GM12872 (cell line): ENCODE data around the gene NLGN1.

Experiments
- CTCF ChIP-seq: IDR thresholded peaks from 3 replicates; pipeline ENCODE4 v1.5.1; 2011; ENCODE audit warnings: low read depth, mild to moderate bottlenecking, low read length, moderate library complexity; ENCODE audit not compliant: insufficient read depth

Gene NLGN1

GRCh38 chr3:174116421-174116820 is 718.9 kb downstream of the NLGN1 start:
- no peak for TF ChIP-seq CTCF

GRCh38 chr3:174120997-174121396 is 723.5 kb downstream of the NLGN1 start:
- no peak for TF ChIP-seq CTCF

GRCh38 chr3:174122411-174122810 is 724.9 kb downstream of the NLGN1 start:
- TF ChIP-seq CTCF: no peak

- TF ChIP-seq CTCF: peak; percentile 23; the same call in 1 of the 3 replicates
Measured at GRCh38 chr3:174125267-174125824, 727.8 kb downstream of the NLGN1 start.

GRCh38 chr3:174126990-174127758 is 729.6 kb downstream of the NLGN1 start:
- no peak for TF ChIP-seq CTCF

- no peak for TF ChIP-seq CTCF
Measured at GRCh38 chr3:174132006-174132405, 734.5 kb downstream of the NLGN1 start.

- no peak for TF ChIP-seq CTCF
Measured at GRCh38 chr3:174132421-174133042, 735.0 kb downstream of the NLGN1 start.
